Measurements from ENCODE around the gene ISOC2.

ISOC2 gene

GRCh38 chr19:55476100-55476775 is 14.8 kb upstream of the ISOC2 start, which contains the start of gene ZNF628:
TSS of gene ZNF628 (plus strand) at chr19:55476617. CDS start at chr19:55479911, 3,294 bp downstream.
- peak; percentile 98 for DNase-seq

- DNase-seq, result no peak
These were observed 13.1 kb upstream of the ISOC2 start for GRCh38 chr19:55474269-55475265.

GRCh38 chr19:55473225-55474012 is 12.0 kb upstream of the ISOC2 start:
- no peak for DNase-seq

- no peak for DNase-seq
These were observed 11.0 kb upstream of the ISOC2 start for GRCh38 chr19:55472463-55472862.

GRCh38 chr19:55471266-55471665 is 9.8 kb upstream of the ISOC2 start:
- no peak for DNase-seq

GRCh38 chr19:55468054-55468393 is 6.6 kb upstream of the ISOC2 start:
- no peak for DNase-seq

GRCh38 chr19:55467236-55468053 is 6.0 kb upstream of the ISOC2 start:
- DNase-seq, result peak; percentile 87

- no peak for DNase-seq
These were observed 4.8 kb upstream of the ISOC2 start for GRCh38 chr19:55466241-55466614.

GRCh38 chr19:55465460-55466240 is 4.2 kb upstream of the ISOC2 start:
- no peak for DNase-seq

- no peak for DNase-seq
These were observed 3.2 kb upstream of the ISOC2 start, which contains the start of gene C19orf85 for GRCh38 chr19:55464662-55465054. TSS of gene C19orf85 (minus strand) at chr19:55464751. CDS start at chr19:55464554, 197 bp downstream.

- DNase-seq, result no peak
These were observed 2.7 kb upstream of the ISOC2 start for GRCh38 chr19:55464039-55464661.

- DNase-seq, result no peak
These were observed 2.2 kb upstream of the ISOC2 start for GRCh38 chr19:55463583-55464031.

GRCh38 chr19:55462722-55463121 is 1.3 kb upstream of the ISOC2 start:
- no peak for DNase-seq

GRCh38 chr19:55461974-55462626 is 658 bp upstream of the ISOC2 start:
- DNase-seq, result no peak

- peak; percentile 69 for DNase-seq
These were observed 678 bp downstream of the ISOC2 start for GRCh38 chr19:55460670-55461258.

- DNase-seq, result no peak
These were observed 1.3 kb downstream of the ISOC2 start for GRCh38 chr19:55459950-55460657.

- DNase-seq, result no peak
These were observed 1.9 kb downstream of the ISOC2 start for GRCh38 chr19:55459551-55459949.

- DNase-seq, result no peak
These were observed 3.6 kb downstream of the ISOC2 start for GRCh38 chr19:55457683-55458457.
